Heart right ventricle (tissue), 16 donors: ENCODE results near the gene KCNN2. TPM values are rescaled to one million over a fixed set of nuclear protein-coding genes. Genes with fewer than 3 reads are reported as not detected.
"Not testable (repeated sequence)": the region's sequence is repeated elsewhere in the genome, so short reads cannot be mapped to it uniquely, and the experiment has no call there.

Experiments used
- ATAC-seq, 8 donors: fragments of 200-7000 bp; cut with Tn5 transposase; one replicate each; pipeline ENCODE4 v1.9.1; 2020; ENCODE audit warnings: mild to moderate bottlenecking in 8 of 8, moderate library complexity in 8 of 8, moderate number of reproducible peaks in 1 of 8
- DNase-seq, 2 donors: peaks; one replicate each; pipeline ENCODE4 v3.0.0-alpha.2; 2020
- H3K27ac ChIP-seq, 10 donors: fragments of 200-600 bp; sonication (generic) in 2 of 10; one replicate each; pipeline versions ENCODE4 v1.5.0 to v1.8.0; 2020 to 2022; ENCODE audit warnings: mild to moderate bottlenecking in 3 of 10
- H3K27me3 ChIP-seq, 7 donors: fragments of 200-600 bp; one replicate each; pipeline ENCODE4 v1.8.0; 2021 to 2022; ENCODE audit warnings: mild to moderate bottlenecking in 2 of 7
- H3K36me3 ChIP-seq, 9 donors: fragments of 200-600 bp; sonication (generic) in 1 of 9; one replicate each; pipeline versions ENCODE4 v1.5.0 to v1.8.0; 2020 to 2022; ENCODE audit warnings: mild to moderate bottlenecking in 2 of 9
- H3K4me1 ChIP-seq, 9 donors: fragments of 200-600 bp; sonication (generic) in 1 of 9; one replicate each; pipeline versions ENCODE4 v1.5.0 to v1.8.0; 2020 to 2022; ENCODE audit warnings: mild to moderate bottlenecking in 4 of 9
- H3K4me3 ChIP-seq, 10 donors: fragments of 200-600 bp; sonication (generic) in 2 of 10; one replicate each; pipeline versions ENCODE4 v1.5.0 to v1.8.0; 2020 to 2022; ENCODE audit warnings: mild to moderate bottlenecking in 7 of 10, moderate library complexity in 2 of 10
- H3K9me3 ChIP-seq, 11 donors: fragments of 200-600 bp in 10 of 11; sonication (generic) in 2 of 11; one replicate each; pipeline versions ENCODE4 v1.5.0 to v1.8.0; 2013 to 2022; ENCODE audit warnings: mild to moderate bottlenecking in 2 of 11, control low read depth in 1 of 11, moderate library complexity in 1 of 11
- WGBS, 2 donors: extraction: QIAGEN DNeasy Blood & Tissue Kit; methylation state at CpG; one replicate each; pipeline ENCODE4 v1.1.7; 2013; ENCODE audit warnings: inconsistent platforms in 1 of 2; 5-methylcytosine and 5-hydroxymethylcytosine counted together
- intact Hi-C, 10 donors: fragments of 100-400 bp; cut with DNase I; formaldehyde crosslinking; loops; one replicate each; pipeline versions ENCODE4 v1.11.1 to v1.14.2; 2022
- polyA plus RNA-seq, 2 donors: library from polyadenylated mRNA; stranded (reverse); fragments of 200-250 nt; gene quantifications; one replicate each; pipeline ENCODE4 v1.2.3, GENCODE V29; 2013
- total RNA-seq, 10 donors: library from RNA; stranded (reverse); fragmentation: NEBNext Ultra II Directional in 3 of 10; extraction: Animal tissue kit (Norgen Biotek cat#: 25700) in 3 of 10; gene quantifications; one replicate each; pipeline versions ENCODE4 v1.2.1 to v1.2.4, GENCODE V29; 2021 to 2023
- TF ChIP-seq, protein P1 (sequence below), 9 donors: fragments of 200-600 bp; sonication (generic) in 2 of 9; IDR thresholded peaks; one replicate each; pipeline versions ENCODE4 v1.5.0 to v1.8.0; 2021 to 2022; ENCODE audit warnings: antibody characterized with exemption in 9 of 9, mild to moderate bottlenecking in 5 of 9, moderate library complexity in 1 of 9
- donor health status: Arrhythmogenic right ventricular cardiomyopathy.
- donor health status: ischemic (EF 13 %, LVEDD 7.1; RV severe dilation, severe dysfunction).
- donor health status: healthy with polysubstance abuse.
- donor health status: DM: no; HTN: yes; CAD: no.
- donor health status: DM: no; HTN: no; CAD: no.
- donor health status: ischemic (EF 25% LVEDD 6.9; RV normal size, moderate dysfunction).
- donor health status: ischemic (EF 25% LVEDD 5.7; RV mildly dilated, moderate dysfunction).
- donor health status: healthy.
- donor health status: DM: yes; HTN: yes; CAD: no.
- donor health status: Ischemic cardiomyopathy.
- donor health status: ischemic (EF 35%, LVEDD 5.7; RV mildly dilated, moderate dysfunction).
- donor health status: nonischemic (EF 11% LVEDD 7.7; RV severe dilation, severe dysfunction).
- donor health status: DM: yes; HTN: yes; CAD: no.
- donor health status: PGD.
- donor health status: ischemic (EF 29% LVEDD 5.4; RV normal size, mild dysfunction).
- donor health status: nonischemic (EF 23%, LVEDD 6.1; RV moderate dilation, normal function).

KCNN2 gene
- total and polyA plus RNA-seq, 12 donors = 1.0 to 10.7 (median 7.6) TPM

DNA sequence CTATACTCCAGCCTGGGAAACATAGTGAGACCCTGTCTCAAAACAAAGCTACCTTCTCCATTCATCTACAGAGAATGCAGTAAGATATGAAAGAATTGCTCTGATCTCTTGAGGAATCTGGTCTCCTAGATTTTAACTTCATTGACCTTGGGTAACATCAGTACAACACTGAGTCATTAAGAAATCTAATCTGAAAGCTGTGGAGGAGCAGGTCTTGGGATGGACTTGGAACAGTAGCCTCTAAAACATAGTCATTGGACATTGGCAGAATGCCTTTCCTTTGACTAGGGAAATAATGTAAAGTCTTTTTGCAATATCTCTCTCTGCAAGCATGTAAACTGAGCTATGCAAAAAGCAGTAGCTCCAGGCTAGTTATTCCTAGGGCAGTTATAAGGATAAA is 58.1 kb downstream of the KCNN2 start:
- Histone ChIP-seq H3K27ac (no peak overlapping the region), H3K4me1 (no peaks in the 10 kb centered on the region), H3K4me3 (no peak overlapping the region), H3K36me3 (no peaks in the 10 kb centered on the region), H3K9me3 (no peaks in the 10 kb centered on the region), H3K27me3 (no peaks in the 10 kb centered on the region)
- TF ChIP-seq, protein P1, sequence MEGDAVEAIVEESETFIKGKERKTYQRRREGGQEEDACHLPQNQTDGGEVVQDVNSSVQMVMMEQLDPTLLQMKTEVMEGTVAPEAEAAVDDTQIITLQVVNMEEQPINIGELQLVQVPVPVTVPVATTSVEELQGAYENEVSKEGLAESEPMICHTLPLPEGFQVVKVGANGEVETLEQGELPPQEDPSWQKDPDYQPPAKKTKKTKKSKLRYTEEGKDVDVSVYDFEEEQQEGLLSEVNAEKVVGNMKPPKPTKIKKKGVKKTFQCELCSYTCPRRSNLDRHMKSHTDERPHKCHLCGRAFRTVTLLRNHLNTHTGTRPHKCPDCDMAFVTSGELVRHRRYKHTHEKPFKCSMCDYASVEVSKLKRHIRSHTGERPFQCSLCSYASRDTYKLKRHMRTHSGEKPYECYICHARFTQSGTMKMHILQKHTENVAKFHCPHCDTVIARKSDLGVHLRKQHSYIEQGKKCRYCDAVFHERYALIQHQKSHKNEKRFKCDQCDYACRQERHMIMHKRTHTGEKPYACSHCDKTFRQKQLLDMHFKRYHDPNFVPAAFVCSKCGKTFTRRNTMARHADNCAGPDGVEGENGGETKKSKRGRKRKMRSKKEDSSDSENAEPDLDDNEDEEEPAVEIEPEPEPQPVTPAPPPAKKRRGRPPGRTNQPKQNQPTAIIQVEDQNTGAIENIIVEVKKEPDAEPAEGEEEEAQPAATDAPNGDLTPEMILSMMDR (IDR thresholded peaks at IDR 0.05) = no peak
- intact Hi-C loops = no loop called here
- DNase-seq (no peak), ATAC-seq (no peak)

DNA sequence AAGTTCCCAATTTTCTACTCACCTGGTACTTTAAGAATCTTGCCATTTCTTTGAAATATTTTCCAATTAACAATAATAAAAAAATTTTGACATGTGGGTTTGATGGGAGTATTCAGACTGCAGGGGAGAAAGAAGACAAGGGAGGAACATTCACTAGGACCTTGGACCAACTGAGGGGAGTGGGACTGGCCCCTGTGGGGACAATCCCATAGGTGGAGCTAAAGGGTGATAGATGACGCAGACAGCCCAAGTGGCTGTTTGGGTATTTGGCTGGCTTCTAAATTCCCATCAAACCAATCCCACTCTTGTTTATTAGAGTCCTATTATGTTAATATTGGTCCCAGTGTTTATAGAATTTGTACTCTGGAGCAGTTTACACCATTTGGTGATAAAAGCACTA is 65.3 kb downstream of the KCNN2 start:
- no peaks in the 10 kb centered on the region for H3K27me3 ChIP-seq
- intact Hi-C loops = no loop called here
- H3K36me3 ChIP-seq = no peaks in the 10 kb centered on the region
- no peaks in the 10 kb centered on the region for H3K9me3 ChIP-seq
- H3K4me1 ChIP-seq = no peaks in the 10 kb centered on the region
- TF ChIP-seq, protein P1 (IDR thresholded peaks at IDR 0.05) = no peak
- no peak for DNase-seq
- no peak overlapping the region for H3K4me3 ChIP-seq
- WGBS, 2 donors = 86 to 95% methylated on average over 1 of the region's 1 CpG
- no peak for ATAC-seq
- H3K27ac ChIP-seq = no peak overlapping the region

DNA sequence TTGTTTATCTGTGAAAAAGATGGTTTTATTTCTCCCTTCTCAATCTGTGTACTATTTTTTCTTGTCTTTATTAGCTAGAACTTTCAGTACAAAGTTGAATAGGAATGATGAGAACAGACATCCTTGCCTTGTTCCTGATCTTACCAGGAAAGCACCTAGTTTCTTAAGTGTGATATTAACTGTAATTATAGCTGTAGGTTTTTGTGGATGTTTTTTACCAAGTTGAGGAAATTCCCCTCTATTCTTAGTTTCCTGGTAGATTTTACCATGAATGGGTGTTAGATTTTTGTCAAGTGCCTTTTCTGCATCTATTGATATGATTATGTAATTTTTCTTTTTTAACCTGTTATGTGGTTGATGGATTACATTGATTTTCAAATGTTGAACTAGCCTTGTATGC is 68.7 kb downstream of the KCNN2 start:
- DNase-seq (no peak), ATAC-seq (no peak)
- Histone ChIP-seq H3K4me3 (no peak overlapping the region), H3K4me1 (peaks cover 0 to 7% (median 0%) of the 10 kb centered on the region in 9 donors), H3K27me3 (no peaks in the 10 kb centered on the region), H3K36me3 (no peaks in the 10 kb centered on the region), H3K9me3 (no peaks in the 10 kb centered on the region), H3K27ac (no peak overlapping the region)
- intact Hi-C loops = no loop called here
- TF ChIP-seq, protein P1 (IDR thresholded peaks at IDR 0.05) = no peak

DNA sequence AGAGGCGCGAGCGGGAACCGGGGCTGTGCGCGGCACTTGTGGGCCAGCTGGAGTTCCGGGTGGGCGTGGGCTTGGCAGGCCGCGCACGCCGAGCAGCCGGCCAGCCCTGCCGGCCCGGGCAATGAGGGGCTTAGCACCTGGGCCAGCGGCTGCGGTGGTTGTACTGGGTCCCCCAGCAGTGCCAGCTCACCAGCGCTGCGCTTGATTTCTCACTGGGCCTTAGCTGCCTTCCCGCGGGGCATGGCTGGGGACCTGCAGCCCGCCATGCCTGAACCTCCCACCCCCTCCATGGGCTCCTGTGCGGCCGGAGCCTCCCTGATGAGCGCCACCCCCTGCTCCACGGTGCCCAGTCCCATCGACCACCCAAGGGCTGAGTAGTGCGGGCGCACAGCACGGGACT is 70.8 kb downstream of the KCNN2 start:
- H3K27me3 ChIP-seq, H3K9me3 ChIP-seq, H3K4me1 ChIP-seq, H3K4me3 ChIP-seq, intact Hi-C loops, H3K36me3 ChIP-seq, ATAC-seq, DNase-seq, H3K27ac ChIP-seq: not testable (repeated sequence)
- 99% methylated on average over 30 of the region's 30 CpGs for WGBS, 2 donors

DNA sequence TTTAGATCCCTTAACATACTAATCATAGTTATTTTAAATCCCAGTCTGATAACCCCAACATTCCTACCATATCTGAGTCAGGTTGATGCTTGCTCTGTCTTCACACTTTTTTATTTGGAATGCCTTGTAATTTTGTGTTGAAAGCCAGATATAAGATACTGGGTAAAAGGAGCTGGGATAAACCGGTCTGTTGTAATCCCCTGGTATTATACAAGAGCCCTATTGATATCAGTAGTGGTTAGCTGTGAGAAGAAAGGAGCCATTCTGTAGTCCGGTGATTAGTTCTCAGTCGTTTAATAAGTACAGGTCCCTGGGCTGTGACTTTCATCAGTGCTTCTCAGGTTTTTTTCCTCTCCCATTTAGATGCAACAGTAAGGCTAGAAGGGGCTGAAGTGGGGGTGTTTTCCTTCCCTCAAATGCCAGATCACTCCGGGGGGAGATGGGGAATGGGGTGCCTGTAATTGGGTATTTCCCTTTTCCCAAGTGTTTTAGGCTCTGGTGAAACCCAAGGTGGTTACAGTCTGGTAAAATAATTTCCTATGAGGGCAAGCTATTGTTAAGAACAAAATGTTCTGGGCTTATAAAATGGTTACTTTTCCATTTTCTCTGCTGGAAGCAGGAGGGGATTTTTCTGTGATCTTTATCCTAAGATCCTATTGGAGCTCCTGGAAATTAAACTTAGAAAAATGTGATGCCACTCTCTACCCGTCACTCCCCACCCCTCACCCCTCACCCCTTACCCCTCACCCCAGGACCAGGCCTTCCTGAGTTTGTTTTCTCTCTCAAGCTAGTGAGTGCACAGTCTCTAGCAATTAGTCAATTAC is 72.7 kb downstream of the KCNN2 start:
- Histone ChIP-seq H3K9me3 (no peaks in the 10 kb centered on the region), H3K4me1 (peaks cover 0 to 7% (median 0%) of the 10 kb centered on the region in 9 donors), H3K36me3 (no peaks in the 10 kb centered on the region), H3K4me3 (no peak overlapping the region), H3K27me3 (no peaks in the 10 kb centered on the region), H3K27ac (no peak overlapping the region)
- no peak for ATAC-seq
- 38 to 39% methylated on average over 5 of the region's 5 CpGs for WGBS, 2 donors
- DNase-seq = no peak
- intact Hi-C loops = no loop called here
- TF ChIP-seq, protein P1 (IDR thresholded peaks at IDR 0.05) = no peak
